Stimulated activated CD4-positive, alpha-beta T cell treated with anti-CD3 and anti-CD28 coated beads, Interleukin-1b, Interleukin-23, amount 100 ng/mL, for 1 hour (primary cell): ENCODE results near the gene ZNF865.
A peak's percentile ranks its signal among the peaks of the same experiment; 100 is the strongest.

Experiments
- DNase-seq, 2 donors: peaks; one replicate each; pipeline ENCODE4 v3.0.0-alpha.2; 2020; ENCODE audit warnings: low read depth in 2 of 2

Gene ZNF865

DNA sequence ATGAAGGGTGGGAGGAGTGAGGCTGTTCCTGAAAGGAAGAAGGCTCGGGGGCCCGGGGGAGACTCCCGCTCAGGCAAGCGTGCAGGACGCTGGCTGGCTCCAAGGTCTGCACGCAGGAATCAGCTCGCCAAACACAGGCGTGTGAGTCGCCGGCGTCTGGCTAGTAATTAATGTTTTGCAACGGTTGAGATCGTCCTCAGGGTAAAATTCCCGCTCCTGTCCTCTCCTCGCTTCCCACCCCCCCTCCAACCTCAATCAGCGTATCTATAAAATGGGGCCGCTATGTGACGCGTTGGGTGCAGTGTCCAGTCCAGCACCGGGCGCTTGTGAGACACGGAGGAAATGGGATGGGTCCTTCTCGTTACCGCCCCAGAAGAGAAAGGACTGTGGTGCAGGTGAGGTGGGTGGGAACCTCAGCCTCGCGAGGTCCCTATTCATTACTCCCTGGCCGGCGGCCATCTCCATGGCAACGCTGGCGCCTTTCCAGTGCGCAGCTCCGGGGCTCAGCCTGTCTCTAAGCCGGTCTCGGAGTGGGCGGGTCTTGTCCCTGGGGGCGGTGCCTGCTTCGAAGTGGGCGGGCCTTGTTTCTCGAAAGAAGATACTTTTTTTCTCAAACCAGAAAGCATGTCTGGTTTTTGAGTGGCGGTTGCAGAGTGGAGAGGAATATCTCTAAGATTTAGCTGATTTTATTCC, 18.3 kb upstream of the ZNF865 start:
- DNase-seq, result peak; percentile 81 to 88

DNA sequence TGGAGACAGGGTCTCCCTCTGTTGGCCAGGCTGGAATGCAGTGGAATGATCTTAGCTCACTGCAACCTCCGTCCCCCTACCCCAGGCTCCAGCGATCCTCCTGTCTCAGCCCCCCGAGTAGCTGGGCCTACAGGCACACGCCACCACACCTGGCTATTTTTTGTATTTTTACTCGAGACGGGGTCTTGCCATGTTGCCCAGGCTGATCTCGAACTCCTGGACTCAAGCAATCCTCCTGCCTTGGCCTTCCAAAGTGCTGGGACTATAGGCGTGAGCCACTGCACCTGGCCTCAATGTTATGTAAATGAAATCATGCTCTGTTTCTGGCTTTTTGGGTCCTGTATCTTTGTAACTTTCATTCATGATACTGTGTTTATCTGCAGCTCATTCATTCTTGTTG, 16.7 kb upstream of the ZNF865 start:
- DNase-seq, result no peak

DNA sequence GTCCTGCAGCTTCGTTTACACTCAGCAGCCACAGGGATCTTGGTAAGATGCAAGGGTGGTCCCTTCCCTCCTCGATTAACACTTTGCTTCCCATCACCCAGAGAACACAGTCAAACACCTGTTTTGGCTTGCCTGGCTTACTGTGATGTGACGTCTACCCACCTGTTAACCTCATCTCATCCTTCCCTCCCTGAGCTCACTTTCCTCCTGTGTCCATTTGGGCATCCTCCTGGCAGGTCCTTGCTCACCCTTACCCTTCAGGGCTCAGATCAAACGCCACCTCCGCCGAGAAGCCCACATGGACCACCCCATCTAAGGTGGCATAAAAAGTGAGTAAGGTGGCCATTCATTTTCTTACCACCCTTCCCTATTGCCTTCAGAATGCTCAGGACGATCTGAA, 15.3 kb upstream of the ZNF865 start:
- no peak for DNase-seq

DNA sequence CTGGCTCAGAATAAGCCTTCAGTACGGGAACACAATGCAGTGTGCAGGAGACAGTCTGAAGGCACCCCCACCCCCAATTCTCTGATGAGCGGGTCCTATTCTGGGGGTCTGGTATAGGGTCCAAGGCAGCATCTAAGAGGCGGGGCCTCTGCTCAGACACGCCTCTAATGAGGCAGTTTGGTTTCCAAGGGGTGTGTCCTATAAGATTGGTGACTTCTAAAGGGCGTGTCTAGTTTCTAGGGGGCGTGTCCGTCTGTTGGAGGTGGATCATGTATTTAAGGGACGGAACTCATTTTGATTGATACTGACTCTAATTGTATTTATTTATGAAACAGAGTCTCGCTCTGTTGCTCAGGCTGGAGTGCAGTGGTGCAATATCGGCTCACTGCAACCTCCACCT, 14.8 kb upstream of the ZNF865 start:
- no peak for DNase-seq

DNA sequence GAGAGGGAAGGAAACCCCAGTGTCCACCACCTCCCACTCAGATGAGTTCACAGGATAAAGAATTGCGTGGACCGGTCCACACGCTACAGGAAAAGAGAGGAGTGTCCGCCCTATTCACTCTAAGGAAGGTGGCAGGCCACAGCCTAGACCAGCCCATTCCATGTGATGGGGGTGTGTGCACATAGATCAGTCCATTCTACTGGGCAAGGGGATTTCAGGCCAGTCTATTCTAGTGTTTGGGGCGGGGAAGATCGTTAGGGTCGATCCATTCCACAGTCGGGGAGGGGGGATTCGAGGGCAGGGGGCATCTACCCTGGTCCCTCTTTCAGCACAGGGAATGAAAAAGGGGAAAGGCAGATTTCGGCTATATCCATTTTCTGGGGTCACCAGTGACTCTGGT, 13.9 kb upstream of the ZNF865 start:
- no peak for DNase-seq

DNA sequence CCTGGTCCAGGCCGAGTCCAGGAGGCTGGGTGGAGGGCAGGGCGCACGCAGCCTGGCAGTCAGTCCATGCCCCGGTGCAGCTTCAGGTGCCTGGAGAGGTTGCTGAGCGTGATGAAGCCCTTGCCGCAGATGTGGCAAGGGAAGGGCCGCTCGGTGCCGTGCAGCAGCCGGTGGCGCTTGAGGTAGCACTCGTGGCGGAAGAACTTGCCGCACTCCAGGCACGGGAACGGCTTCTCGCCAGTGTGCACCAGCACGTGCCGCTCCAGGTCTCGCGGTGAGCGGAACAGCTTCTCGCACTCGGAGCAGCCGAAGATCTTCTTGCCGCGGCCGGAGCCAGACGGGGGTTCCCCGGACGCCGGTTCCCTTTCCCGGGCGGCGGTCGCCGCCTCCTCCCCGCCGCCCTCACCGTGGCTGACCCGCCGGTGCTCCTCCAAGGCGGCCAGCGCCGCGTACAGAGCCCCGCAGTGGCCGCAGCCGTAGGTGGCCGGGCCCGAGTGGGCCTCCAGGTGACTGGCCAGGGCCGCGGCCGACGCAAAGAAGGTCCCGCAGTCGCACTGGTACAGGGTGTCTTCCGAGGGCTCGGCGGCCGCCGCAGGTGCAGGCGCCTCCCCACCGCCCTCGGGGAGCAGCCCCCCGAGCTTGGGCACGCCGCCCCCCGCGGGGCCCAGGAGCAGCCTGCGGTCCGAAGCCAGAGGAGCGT, 12.9 kb upstream of the ZNF865 start:
- DNase-seq, result no peak

DNA sequence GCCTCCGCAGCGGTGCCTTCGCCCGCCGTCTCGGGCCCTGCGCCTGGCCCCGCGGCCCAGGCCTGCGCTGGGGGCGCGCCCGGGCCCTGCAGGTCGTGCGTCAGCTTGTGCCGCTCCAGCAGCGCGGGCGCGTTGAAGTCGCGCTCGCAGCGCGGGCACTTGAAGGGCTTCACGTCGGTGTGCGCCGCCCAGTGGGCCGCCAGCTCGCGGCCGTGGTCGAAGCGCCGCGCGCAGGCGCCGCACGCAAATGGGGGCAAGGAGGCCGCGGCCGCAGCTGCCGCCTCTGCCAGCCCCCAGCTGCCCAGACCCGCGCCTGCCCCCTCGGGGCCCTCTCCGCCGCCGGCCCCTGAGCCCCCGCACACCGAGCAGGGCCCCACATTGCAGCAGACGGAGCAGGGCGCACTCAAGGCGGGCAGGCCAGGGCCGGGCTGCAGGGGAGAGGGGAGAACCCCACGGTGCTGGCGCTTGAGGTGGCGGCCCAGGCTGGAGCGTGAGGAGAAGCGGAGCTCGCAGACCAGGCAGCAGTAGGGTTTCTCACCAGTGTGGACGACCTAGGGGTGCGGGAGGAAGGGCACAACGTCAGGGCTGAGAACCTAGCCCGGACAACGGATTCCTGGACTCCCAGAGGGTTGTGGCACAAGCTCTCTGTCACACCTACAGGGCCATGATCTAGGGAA, 12.2 kb upstream of the ZNF865 start:
- DNase-seq, result no peak

DNA sequence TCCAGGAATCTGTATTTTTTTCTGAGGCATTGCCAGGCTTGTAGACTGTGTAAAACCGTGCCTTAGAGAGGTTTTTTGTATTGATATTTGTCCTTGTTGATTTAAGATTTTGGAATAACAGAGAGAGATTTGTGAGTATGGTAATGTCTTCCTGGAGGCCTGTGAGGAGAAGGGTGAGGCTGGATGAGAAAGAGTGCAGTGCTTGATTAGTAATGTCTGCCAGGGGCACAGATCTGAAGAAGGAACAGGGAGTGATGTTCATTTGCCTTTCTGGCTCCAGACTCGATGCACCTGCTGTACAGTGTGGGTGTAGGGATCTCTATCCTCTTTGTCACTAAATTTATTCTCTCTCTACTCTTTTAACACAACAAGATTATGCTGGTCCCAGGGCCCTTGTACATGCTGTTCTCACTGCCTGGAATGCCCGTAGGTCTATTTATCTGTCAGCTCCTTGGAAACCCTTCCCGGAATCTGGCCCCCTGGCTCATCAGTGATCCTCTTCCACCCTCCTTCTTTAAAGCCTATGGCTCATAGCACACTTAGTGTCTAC, 10.4 kb upstream of the ZNF865 start:
- DNase-seq, result no peak

DNA sequence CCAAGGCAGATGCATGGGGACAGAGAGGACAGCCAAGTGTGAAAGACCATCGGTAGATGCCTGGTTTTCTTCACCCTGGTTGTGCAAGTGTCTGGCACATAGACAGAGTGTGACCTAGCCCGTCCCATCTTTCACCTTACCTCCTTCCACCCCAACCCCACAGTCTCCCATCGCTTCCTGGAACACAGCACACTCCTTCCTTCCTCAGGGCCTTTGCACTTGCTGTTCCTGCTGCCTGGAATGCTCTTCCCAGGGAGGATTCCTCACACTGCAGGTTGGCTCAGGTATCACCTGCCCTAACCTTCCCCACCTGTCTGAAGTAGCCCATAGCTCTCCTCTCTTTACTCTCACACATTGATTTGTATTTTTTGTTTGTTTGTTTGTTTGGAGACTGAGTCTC, 9.1 kb upstream of the ZNF865 start:
- no peak for DNase-seq

DNA sequence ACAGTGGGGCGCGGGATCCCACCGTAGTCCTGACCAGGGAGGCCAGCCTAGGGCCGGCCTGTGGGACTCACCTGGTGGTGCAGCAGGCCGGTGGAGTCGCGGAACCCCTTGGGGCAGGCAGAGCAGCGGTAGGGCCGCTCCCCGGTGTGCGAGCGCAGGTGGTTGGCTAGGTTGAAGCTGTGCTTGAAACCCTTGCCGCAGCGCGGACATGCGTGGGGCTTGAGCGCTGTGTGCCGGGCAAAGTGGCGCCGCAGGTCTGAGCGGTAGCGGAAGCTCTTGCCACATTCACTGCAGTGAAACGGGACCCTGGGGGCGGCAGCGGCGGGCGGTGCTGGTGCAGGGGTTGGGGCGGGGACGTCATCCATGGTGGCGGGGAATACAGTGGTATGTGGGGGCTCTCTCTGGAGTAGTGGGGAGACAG, 7.9 kb upstream of the ZNF865 start:
- DNase-seq, result no peak

DNA sequence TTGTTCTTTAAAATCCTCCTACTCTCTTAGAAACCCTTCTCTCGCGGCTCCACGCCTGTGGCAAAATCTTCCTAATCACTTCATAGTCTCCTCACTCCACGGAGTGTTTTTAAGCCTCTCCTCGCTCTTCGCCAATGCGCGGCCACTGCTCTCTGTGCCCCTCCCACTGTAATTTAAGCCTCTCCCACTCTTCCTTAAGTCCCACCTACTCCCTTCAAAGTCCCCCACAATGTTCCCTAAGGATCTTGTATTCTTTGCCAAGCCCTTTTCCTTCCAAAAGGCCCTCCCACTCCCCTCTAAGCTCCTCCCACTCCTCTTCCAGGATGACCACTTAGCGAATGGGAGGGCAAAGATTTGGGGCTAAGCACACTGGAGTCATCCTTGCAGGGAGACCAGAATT, 7.4 kb upstream of the ZNF865 start:
- DNase-seq, result no peak

DNA sequence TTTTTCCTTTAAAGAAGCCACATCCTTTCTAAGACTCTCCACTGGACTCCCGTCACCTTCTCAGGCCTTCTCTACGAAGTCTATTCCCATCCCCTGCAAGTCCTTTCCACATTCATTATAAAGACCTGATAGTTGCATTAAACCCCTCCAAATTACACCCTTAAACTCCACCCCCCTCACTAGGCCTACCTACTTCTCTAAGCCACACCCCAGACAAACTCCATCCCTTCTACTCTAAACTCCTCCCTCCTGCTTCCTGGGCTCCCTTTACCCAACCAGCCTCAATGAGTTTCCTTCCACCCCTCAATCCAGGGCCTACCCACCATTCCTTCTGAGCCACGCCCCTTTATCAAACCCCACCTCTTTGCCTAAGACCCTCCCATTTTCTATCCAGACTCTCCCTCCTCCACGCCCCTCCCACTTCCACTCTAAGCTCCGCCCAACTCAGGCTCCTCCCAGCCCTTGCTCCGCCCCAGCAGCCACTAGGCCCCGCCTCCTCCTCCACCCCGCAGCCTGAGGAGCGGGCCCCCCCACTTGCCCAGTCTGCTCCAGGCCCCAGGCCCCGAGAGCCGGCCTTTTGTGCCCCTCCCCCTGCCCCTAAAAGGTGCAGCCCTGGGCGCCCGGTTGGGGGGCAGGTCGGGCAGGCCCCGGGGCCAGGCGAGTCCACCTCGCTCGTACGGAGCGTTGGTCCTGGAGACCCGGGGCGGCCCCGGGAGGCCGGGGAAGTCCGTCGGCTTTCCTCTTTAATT, 6.6 kb upstream of the ZNF865 start:
- DNase-seq, result peak; percentile 88 to 89

DNA sequence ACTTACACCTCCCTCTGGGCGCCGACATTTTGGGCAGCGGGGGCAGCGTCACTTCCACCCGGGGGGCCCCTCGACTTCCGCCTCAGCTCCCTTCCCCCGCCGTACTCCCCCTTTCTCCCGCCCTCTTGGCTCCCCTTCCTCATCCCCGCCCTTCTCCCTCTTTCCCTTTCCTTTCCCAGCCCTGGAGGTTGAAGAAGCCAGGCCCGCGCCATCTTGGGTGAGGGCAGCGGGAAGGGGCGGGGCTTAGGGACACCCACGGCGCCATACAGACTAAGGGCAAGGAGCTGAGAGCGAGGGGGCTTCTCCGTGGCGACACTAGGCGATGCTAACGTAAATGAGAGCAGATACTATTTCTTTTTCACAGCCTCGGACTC, 6.0 kb upstream of the ZNF865 start, which contains the start of gene FIZ1:
FIZ1 (minus strand) TSS at position 50 of the 374 bp plus-strand sequence. CDS start 1,652 bp downstream, outside the sequence.
- peak; percentile 90 to 96 for DNase-seq

DNA sequence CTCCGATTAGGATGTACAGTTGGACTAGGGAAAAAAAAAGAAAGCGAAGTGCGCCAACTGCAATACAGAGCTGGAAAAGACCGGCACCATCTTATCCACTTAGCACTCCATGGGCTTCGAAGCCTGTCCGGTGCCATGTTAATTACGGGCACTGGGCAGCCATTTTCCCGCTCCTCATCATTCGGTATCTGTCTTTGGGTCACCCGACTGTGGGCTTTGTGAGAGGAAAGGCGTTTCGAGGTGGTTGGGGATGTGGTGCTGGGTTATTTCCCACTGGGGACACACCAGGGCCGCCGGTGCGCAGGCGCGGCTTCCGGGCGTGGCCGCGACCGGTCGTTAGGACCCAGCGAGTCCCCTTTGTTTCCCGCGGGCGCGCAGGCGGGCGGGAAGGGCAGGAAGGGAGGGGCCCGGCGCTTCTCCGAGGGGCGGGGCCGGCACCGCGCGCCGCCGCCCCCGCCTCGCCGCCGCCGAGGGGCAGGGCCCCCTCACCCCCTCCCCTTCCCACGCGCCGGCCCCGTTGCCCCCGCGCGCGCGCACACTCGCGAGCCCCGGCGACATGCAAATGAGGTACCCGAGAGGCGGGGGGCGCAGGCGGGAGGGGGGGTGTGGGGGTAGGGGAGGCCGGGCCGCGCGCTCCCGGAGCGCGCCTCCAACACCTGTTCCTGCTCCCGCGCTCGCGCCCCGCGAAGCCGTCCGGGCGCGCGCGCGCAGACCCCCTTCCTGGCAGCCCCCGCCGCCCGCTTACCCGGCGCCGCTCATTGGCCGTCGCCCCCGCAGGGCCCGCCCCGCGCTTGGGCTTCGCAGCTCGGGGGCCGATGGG, 5.4 kb upstream of the ZNF865 start, which contains the start of gene ZNF524:
ZNF524 (plus strand) TSS at position 447 of the 820 bp plus-strand sequence. CDS start 1,825 bp downstream, outside the sequence.
- DNase-seq, result peak; percentile 60

DNA sequence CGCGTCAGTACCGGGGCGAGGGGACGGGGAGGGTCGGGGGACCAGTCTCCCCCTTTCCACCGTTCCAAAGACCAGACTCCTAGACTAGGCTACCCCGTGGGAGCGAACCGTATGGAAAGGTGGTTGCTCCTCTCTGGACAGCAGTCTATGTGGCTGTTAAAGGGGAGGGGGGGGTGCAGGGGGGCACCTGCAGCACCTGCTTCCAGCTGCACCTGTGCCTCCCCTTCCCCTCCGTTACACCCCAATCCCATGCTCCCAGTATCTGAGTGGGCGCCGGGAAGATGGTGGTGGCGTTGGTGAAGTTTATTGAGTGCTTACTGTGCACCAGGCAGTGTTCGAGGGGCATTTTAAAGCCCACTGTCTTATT, 4.8 kb upstream of the ZNF865 start:
- no peak for DNase-seq

DNA sequence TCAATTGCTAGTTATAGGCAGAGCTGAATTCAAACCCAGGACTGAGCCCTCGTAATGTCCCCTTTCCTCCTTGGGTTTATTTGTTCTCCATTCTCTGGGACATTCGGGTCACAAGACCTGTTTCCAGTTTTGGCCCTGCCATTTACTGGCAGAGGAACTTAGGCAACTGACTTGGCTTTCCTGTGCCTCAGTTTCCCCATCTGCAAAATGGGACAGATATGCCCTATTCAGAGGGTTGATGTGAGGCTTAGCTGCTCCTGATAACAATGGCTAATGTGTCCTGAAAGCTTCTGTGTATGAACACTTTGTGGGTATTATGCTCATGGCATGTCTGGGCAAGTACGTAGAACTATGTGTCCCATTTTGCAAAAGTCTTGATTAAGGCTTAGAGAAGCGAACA, 4.4 kb upstream of the ZNF865 start:
- DNase-seq, result no peak

DNA sequence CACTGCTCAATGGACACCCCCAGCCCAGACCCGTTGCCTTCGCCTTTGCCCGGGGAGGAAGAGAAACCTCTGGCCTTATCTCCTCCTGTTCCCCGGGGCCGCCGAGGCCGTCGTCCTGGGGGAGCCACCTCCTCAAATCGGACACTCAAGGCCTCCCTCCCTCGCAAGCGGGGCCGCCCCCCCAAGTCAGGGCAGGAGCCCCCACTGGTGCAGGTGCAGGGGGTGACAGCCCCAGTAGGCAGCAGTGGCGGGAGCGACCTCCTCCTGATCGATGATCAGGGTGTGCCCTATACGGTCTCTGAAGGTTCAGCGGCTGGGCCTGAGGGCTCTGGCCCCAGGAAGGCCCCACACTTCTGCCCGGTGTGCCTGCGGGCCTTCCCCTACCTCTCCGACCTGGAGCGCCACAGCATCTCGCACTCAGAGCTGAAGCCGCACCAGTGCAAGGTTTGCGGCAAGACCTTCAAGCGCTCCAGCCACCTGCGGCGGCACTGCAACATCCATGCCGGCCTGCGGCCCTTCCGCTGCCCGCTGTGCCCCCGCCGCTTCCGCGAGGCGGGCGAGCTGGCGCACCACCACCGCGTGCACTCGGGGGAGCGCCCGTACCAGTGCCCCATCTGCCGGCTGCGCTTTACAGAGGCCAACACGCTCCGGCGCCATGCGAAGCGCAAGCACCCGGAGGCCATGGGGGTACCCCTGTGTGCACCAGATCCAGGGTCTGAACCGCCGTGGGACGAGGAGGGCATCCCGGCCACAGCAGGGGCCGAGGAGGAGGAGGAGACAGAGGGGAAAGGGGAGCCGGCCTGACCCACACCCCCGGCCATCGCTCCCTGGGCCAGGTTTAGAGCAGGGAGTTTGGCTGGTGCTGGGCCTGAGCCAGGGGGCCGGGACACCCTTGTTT, 3.1 kb upstream of the ZNF865 start:
- DNase-seq, result no peak

DNA sequence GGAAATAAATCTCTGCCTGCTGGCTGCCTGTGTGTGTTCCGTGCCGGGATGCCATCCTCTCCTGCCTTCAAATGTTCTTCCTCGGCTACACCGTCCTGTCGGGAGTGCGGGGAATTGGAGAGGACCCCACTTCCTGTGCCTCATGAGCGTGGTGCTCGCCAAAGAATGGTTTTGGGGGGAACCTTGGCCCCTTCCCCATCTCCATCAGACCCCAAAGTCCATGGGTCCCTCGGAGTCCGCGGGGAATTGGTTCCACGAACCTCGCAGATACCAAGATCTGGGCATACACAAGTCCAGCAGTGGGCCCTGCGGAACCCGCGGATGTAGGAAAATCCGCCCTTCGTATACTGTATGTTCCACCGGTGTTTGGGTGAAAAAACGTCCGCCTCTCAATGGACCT, 2.3 kb upstream of the ZNF865 start:
- DNase-seq, result no peak

DNA sequence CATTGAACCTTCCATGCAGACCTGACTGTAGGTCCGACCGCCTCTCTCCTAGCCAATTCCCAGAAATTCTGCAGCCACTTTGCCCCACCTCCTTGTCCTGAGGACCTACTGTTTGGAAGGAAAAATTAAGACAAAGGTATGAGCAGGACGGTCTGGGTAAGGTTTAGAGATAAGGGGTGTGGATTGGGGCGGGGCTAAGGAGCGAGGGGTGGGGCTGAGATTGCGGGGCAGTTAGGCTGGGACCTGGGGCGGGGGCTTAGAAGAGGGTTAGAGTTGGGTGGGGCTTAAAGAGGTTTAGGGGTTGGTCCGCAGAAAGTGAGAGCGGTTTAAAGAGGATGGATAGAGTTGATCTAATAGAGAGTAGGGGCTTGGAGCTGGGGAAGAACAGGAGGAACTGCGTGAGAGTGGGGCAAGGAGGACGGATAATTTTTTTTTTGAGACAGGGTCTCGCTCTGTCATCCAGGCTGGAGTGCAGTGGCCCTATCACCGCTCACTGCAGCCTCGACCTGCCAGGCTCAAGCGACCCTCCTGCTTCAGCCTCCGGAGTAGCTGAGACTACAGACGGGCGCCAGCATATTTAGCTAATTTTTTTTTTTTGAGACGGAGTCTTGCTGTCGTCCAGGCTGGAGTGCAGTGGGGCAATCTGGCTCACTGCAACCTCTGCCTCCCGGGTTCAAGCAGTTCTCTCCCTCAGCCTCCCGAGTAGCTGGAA, 1.7 kb upstream of the ZNF865 start:
- no peak for DNase-seq
